Neural cell (in vitro differentiated cells): ENCODE data around the gene ABL2. TPM values are rescaled to one million over a fixed set of nuclear protein-coding genes. Genes with fewer than 3 reads are reported as not detected.
"Not testable (repeated sequence)": the region's sequence is repeated elsewhere in the genome, so short reads cannot be mapped to it uniquely, and the experiment has no call there.

Experiments
- H2AFZ ChIP-seq: fragments of 200-600, 300-800 bp; sonication (generic), shearing (Covaris generic); 2 replicates; pipeline ENCODE4 v1.6.0; 2014; ENCODE audit warnings: low read depth, mild to moderate bottlenecking, antibody characterized with exemption, low read length, moderate library complexity
- H3F3A ChIP-seq: fragments of 200-600 bp; shearing (Covaris generic); 2 replicates; pipeline ENCODE4 v1.6.1; 2016; ENCODE audit warnings: mild to moderate bottlenecking, moderate library complexity, mixed read lengths, antibody characterized with exemption, low read length; ENCODE audit not compliant: insufficient read depth, poor library complexity, severe bottlenecking
- H3K27ac ChIP-seq: fragments of 200-600, 300-800 bp; sonication (generic), shearing (Covaris generic); 2 replicates; pipeline ENCODE4 v1.5.1; 2014; ENCODE audit warnings: mild to moderate bottlenecking, low read length, moderate library complexity
- H3K27me3 ChIP-seq: fragments of 300-800, 200-600 bp; sonication (generic), shearing (Covaris generic); 2 replicates; pipeline ENCODE4 v1.6.0; 2014; ENCODE audit warnings: mild to moderate bottlenecking, low read depth, low read length, moderate library complexity; ENCODE audit not compliant: insufficient read depth
- H3K36me3 ChIP-seq: fragments of 300-800, 200-600 bp; sonication (generic), shearing (Covaris generic); 2 replicates; pipeline ENCODE4 v1.5.1; 2014; ENCODE audit warnings: mild to moderate bottlenecking, antibody characterized with exemption, low read length, moderate library complexity; ENCODE audit not compliant: insufficient read depth
- H3K4me2 ChIP-seq: fragments of 300-800, 200-600 bp; sonication (generic), shearing (Covaris generic); 2 replicates; pipeline ENCODE4 v1.6.0; 2014; ENCODE audit warnings: mild to moderate bottlenecking, low read length
- H3K4me3 ChIP-seq: fragments of 300-800, 200-600 bp; sonication (generic), shearing (Covaris generic); 2 replicates; pipeline ENCODE4 v1.5.1; 2014; ENCODE audit warnings: mild to moderate bottlenecking, low read length, moderate library complexity
- H3K79me2 ChIP-seq: fragments of 200-600 bp; shearing (Covaris generic); replicated peaks from 2 replicates; pipeline ENCODE4 v1.6.0; 2014; ENCODE audit warnings: mild to moderate bottlenecking, low read length, moderate library complexity; ENCODE audit not compliant: insufficient read depth
- H3K9ac ChIP-seq: fragments of 300-800, 200-600 bp; sonication (generic), shearing (Covaris generic); 2 replicates; pipeline ENCODE4 v1.6.1; 2016; ENCODE audit warnings: mild to moderate bottlenecking, low read length, mixed read lengths
- H3K9me2 ChIP-seq: fragments of 200-600 bp; shearing (Covaris generic); 2 replicates; pipeline ENCODE4 v1.6.1; 2016; ENCODE audit warnings: mild to moderate bottlenecking, low read length, mixed read lengths; ENCODE audit not compliant: insufficient read depth
- H3K9me3 ChIP-seq: fragments of 200-600, 300-800 bp; sonication (generic), shearing (Covaris generic); 2 replicates; pipeline ENCODE4 v1.6.1; 2016; ENCODE audit warnings: mild to moderate bottlenecking, mixed run types, low read length, moderate library complexity, mixed read lengths
- H4K20me1 ChIP-seq: fragments of 200-600 bp; shearing (Covaris generic); 2 replicates; pipeline ENCODE4 v1.6.1; 2016; ENCODE audit warnings: mild to moderate bottlenecking, mixed run types; ENCODE audit not compliant: insufficient read depth
- EP300 ChIP-seq: fragments of 450-650 bp; conservative IDR thresholded peaks from 2 replicates; pipeline ENCODE4 v1.6.1; 2014; ENCODE audit warnings: antibody characterized with exemption, mild to moderate bottlenecking, moderate library complexity; ENCODE audit not compliant: poor library complexity, severe bottlenecking
- EZH2 ChIP-seq: fragments of 200-600, 300-800 bp; shearing (Covaris generic), sonication (generic); IDR thresholded peaks from 2 replicates; pipeline ENCODE4 v1.6.1; 2014; ENCODE audit warnings: antibody characterized with exemption, low read length, borderline replicate concordance, mild to moderate bottlenecking; ENCODE audit not compliant: insufficient read depth, poor library complexity, severe bottlenecking
- MXI1 ChIP-seq: fragments of 450-650 bp; conservative IDR thresholded peaks from 2 replicates; pipeline ENCODE4 v1.6.1; 2014; ENCODE audit warnings: antibody characterized with exemption, mild to moderate bottlenecking; ENCODE audit not compliant: poor library complexity, severe bottlenecking
- POLR2AphosphoS5 ChIP-seq: IDR thresholded peaks from 2 replicates; pipeline ENCODE4 v1.6.1; 2012
- RAD21 ChIP-seq: fragments of 450-650 bp; conservative IDR thresholded peaks from 2 replicates; pipeline ENCODE4 v1.6.1; 2014; ENCODE audit warnings: antibody characterized with exemption, mild to moderate bottlenecking, moderate library complexity
- SMC3 ChIP-seq: fragments of 450-650 bp; conservative IDR thresholded peaks from 2 replicates; pipeline ENCODE4 v1.6.1; 2014; ENCODE audit warnings: antibody characterized with exemption, mild to moderate bottlenecking, moderate library complexity; ENCODE audit not compliant: poor library complexity
- TAF1 ChIP-seq: IDR thresholded peaks from 2 replicates; pipeline ENCODE4 v1.6.1; 2012; ENCODE audit warnings: low read depth
- polyA plus RNA-seq: library from polyadenylated mRNA; depleted of rRNA; stranded (reverse); fragments of >200 nt; gene quantifications from 2 replicates; pipeline ENCODE4 v1.2.3, GENCODE V29; 2014
- TF ChIP-seq, protein P1 (sequence below): fragments of 450-650 bp; IDR thresholded peaks from 2 replicates; pipeline ENCODE4 v1.5.1; 2014; ENCODE audit warnings: antibody characterized with exemption, mild to moderate bottlenecking, moderate library complexity; ENCODE audit not compliant: poor library complexity, severe bottlenecking
- TF ChIP-seq, protein P2 (sequence below): IDR thresholded peaks from 2 replicates; pipeline ENCODE4 v1.6.1; 2012; ENCODE audit warnings: borderline replicate concordance

ABL2 gene
- polyA plus RNA-seq, 1 donor from 2014 or later = 9.8 TPM

DNA sequence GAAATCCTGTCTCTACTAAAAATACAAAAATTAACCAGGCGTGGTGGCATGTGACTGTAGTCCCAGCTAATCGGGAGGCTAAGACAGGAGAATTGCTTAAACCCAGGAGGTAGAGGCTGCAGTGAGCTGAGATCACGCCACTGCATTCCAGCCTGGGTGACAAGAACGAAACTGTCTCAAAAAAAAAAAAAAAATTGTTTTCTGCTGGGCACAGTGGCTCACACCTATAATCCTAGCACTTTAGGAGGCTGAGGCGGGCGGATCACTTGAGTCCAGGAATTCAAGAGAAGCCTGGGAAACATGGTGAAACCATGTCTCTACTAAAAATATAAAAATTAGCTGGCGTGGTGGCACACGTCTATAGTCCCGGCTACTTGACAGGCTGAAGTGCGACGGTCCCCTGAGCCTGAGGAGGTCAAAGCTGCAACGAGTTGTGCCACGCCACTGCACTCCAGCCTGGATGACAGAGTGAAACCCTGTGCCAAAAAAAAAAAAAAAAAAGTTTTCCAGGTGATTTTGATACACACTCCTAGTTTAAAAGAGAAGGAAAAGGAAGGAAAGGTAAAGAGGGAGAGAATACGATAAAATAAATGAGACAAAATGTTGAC is 31.7 kb downstream of the ABL2 start:
- TF ChIP-seq MXI1 (no peak), RAD21 (no peak), SMC3 (no peak), TAF1 (no peak), EP300 (no peak), EZH2 (no peak), POLR2AphosphoS5 (no peak)
- TF ChIP-seq, protein P1, sequence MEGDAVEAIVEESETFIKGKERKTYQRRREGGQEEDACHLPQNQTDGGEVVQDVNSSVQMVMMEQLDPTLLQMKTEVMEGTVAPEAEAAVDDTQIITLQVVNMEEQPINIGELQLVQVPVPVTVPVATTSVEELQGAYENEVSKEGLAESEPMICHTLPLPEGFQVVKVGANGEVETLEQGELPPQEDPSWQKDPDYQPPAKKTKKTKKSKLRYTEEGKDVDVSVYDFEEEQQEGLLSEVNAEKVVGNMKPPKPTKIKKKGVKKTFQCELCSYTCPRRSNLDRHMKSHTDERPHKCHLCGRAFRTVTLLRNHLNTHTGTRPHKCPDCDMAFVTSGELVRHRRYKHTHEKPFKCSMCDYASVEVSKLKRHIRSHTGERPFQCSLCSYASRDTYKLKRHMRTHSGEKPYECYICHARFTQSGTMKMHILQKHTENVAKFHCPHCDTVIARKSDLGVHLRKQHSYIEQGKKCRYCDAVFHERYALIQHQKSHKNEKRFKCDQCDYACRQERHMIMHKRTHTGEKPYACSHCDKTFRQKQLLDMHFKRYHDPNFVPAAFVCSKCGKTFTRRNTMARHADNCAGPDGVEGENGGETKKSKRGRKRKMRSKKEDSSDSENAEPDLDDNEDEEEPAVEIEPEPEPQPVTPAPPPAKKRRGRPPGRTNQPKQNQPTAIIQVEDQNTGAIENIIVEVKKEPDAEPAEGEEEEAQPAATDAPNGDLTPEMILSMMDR = no peak
- TF ChIP-seq, protein P2, sequence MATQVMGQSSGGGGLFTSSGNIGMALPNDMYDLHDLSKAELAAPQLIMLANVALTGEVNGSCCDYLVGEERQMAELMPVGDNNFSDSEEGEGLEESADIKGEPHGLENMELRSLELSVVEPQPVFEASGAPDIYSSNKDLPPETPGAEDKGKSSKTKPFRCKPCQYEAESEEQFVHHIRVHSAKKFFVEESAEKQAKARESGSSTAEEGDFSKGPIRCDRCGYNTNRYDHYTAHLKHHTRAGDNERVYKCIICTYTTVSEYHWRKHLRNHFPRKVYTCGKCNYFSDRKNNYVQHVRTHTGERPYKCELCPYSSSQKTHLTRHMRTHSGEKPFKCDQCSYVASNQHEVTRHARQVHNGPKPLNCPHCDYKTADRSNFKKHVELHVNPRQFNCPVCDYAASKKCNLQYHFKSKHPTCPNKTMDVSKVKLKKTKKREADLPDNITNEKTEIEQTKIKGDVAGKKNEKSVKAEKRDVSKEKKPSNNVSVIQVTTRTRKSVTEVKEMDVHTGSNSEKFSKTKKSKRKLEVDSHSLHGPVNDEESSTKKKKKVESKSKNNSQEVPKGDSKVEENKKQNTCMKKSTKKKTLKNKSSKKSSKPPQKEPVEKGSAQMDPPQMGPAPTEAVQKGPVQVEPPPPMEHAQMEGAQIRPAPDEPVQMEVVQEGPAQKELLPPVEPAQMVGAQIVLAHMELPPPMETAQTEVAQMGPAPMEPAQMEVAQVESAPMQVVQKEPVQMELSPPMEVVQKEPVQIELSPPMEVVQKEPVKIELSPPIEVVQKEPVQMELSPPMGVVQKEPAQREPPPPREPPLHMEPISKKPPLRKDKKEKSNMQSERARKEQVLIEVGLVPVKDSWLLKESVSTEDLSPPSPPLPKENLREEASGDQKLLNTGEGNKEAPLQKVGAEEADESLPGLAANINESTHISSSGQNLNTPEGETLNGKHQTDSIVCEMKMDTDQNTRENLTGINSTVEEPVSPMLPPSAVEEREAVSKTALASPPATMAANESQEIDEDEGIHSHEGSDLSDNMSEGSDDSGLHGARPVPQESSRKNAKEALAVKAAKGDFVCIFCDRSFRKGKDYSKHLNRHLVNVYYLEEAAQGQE = no peak
- H3K79me2 ChIP-seq = peaks cover 11% of the 10 kb centered on the region

DNA sequence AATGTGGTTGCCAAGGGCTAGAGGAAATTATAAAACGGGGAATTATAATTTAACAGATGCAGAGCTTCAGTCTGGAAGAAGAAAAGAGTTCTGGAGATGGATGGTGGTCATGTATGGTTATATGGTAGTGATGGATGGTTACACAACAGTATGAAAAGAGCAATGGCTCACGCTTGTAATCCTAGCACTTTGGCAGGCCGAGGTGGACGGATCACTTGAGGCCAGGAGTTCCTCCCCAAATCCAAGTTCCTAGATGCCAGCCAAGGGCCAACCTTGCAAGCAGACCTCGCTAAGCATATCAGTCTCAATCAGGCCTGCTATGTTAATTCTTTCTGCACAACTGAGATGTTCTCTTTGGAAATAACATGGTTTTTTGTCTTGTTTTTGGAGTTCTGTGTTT is 33.6 kb downstream of the ABL2 start:
- H2AFZ ChIP-seq, H3K9me3 ChIP-seq, H3K4me2 ChIP-seq, H4K20me1 ChIP-seq, H3K9me2 ChIP-seq, H3K9ac ChIP-seq, H3K36me3 ChIP-seq, H3K27ac ChIP-seq, H3K4me3 ChIP-seq, H3F3A ChIP-seq, H3K27me3 ChIP-seq: not testable (repeated sequence)
- H3K79me2 ChIP-seq = peaks cover 11% of the 10 kb centered on the region

More for the DNA sequence above, 31.7 kb downstream of the ABL2 start:
- H2AFZ ChIP-seq = no peak overlapping the region
- no peak overlapping the region for H3K27ac ChIP-seq
- no peak overlapping the region for H3K4me3 ChIP-seq
- H3K9me3 ChIP-seq = no peaks in the 10 kb centered on the region
- H3K9me2 ChIP-seq = no peaks in the 10 kb centered on the region
- H3K36me3 ChIP-seq = no peaks in the 10 kb centered on the region
- no peaks in the 10 kb centered on the region for H3K27me3 ChIP-seq
- H3F3A ChIP-seq = no peaks in the 10 kb centered on the region
- H3K4me2 ChIP-seq = no peak overlapping the region
- no peak overlapping the region for H3K9ac ChIP-seq
- no peaks in the 10 kb centered on the region for H4K20me1 ChIP-seq

DNA sequence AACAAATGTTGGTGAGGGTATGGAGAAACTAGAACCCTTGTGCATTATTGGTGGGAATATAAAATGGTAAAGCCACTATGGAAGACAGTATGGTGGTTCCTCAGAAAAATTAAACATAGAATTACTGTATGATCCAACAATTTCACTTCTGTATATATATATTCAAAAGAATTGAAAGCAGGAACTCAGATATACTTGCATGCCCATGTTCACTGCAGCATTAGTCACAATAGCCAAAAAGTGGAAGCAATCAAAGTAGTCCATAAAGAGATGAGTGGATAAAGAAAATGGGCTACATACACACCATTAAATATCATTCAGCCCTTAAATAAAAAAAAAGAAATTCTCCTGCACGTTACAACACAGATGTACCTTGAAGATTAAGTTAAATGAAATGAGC is 34.1 kb downstream of the ABL2 start:
- TF ChIP-seq, protein P2 = no peak
- TF ChIP-seq POLR2AphosphoS5 (no peak), SMC3 (no peak), MXI1 (no peak), RAD21 (no peak), EZH2 (no peak), EP300 (no peak), TAF1 (no peak)
- TF ChIP-seq, protein P1 = no peak
- Histone ChIP-seq H3K79me2 (peaks cover 7% of the 10 kb centered on the region), H3K4me3 (no peak overlapping the region), H3K9ac (no peak overlapping the region), H2AFZ (no peak overlapping the region), H3K27ac (no peak overlapping the region), H3K9me2 (no peaks in the 10 kb centered on the region), H4K20me1 (no peaks in the 10 kb centered on the region), H3K27me3 (no peaks in the 10 kb centered on the region), H3K9me3 (no peaks in the 10 kb centered on the region), H3K4me2 (no peak overlapping the region), H3F3A (no peaks in the 10 kb centered on the region), H3K36me3 (no peaks in the 10 kb centered on the region)
